Psoas muscle (tissue), 8 donors: Measurements from ENCODE around the gene IGFL2. TPM values are rescaled to one million over a fixed set of nuclear protein-coding genes. Genes with fewer than 3 reads are reported as not detected.
"Not testable (repeated sequence)": the region's sequence is repeated elsewhere in the genome, so short reads cannot be mapped to it uniquely, and the experiment has no call there.

ENCODE experiments used
- ATAC-seq, 4 donors: fragments of 200-7000 bp; cut with Tn5 transposase; one replicate each; pipeline ENCODE4 v1.9.1; 2020; ENCODE audit warnings: moderate library complexity in 3 of 4, mild to moderate bottlenecking in 2 of 4
- DNase-seq, 2 donors: peaks; one replicate each; pipeline ENCODE4 v3.0.0-alpha.2; 2020
- H3K27ac ChIP-seq: fragments of 200-600 bp; one replicate; pipeline ENCODE4 v1.8.0; 2022
- H3K27me3 ChIP-seq, 3 donors: fragments of 200-600 bp in 1 of 3; one replicate each; pipeline versions ENCODE4 v1.6.1 to v1.8.0; 2013 to 2022; ENCODE audit warnings: low read length in 2 of 3, mild to moderate bottlenecking in 2 of 3, moderate library complexity in 1 of 3; ENCODE audit not compliant: insufficient read depth in 3 of 3
- H3K36me3 ChIP-seq, 2 donors: fragments of 200-600 bp in 1 of 2; one replicate each; pipeline versions ENCODE4 v1.6.1 to v1.8.0; 2013 to 2022; ENCODE audit warnings: low read depth in 1 of 2, mild to moderate bottlenecking in 1 of 2, moderate library complexity in 1 of 2; ENCODE audit not compliant: insufficient read depth in 1 of 2
- H3K4me1 ChIP-seq: fragments of 200-600 bp; one replicate; pipeline ENCODE4 v1.8.0; 2022
- H3K4me3 ChIP-seq: fragments of 200-600 bp; one replicate; pipeline ENCODE4 v1.8.0; 2022; ENCODE audit warnings: mild to moderate bottlenecking
- H3K9me3 ChIP-seq: fragments of 200-600 bp; one replicate; pipeline ENCODE4 v1.8.0; 2022
- CTCF ChIP-seq: fragments of 200-600 bp; IDR thresholded peaks from one replicate; pipeline ENCODE4 v1.8.0; 2022; ENCODE audit warnings: antibody characterized with exemption
- WGBS, 3 donors: extraction: QIAGEN DNeasy Blood & Tissue Kit; methylation state at CpG; one replicate each; pipeline versions ENCODE4 v1.1.6 to v1.1.7; 2013; 5-methylcytosine and 5-hydroxymethylcytosine counted together
- intact Hi-C, 2 donors: fragments of 100-400 bp; cut with DNase I; formaldehyde crosslinking; loops; one replicate each; pipeline versions ENCODE4 v1.11.0 to v1.14.2; 2022
- polyA plus RNA-seq, 3 donors: library from polyadenylated mRNA; stranded (reverse); fragments of 200-250 nt; gene quantifications; one replicate each; pipeline ENCODE4 v1.2.3, GENCODE V29; 2013
- total RNA-seq, 4 donors: library from RNA; stranded (reverse); fragmentation: NEBNext Ultra II Directional in 2 of 4; extraction: Animal tissue kit (Norgen Biotek cat#: 25700) in 2 of 4; gene quantifications; one replicate each; pipeline versions ENCODE4 v1.2.1 to v1.2.4, GENCODE V29; 2021 to 2023
- donor health status: healthy with polysubstance abuse.
- donor health status: DM: no; HTN: no; CAD: no; lungs with moderate emphysema.
- donor health status: Bipolar disorder and iron deficiency.
- donor health status: healthy.
- donor health status: DM: yes; HTN: yes; CAD: no.
- donor health status: DM: no; HTN: no; CAD: no.
- donor health status: DM: no; HTN: no; CAD: no.
- donor health status: DM: yes; HTN: yes; CAD: no.

IGFL2 gene
- total and polyA plus RNA-seq, 7 donors, result not detected

- no peak for TF ChIP-seq CTCF
- DNase-seq (no peak), ATAC-seq (no peak)
- 68 to 84% (median 79%) methylated on average over 8 of the region's 8 CpGs for WGBS, 3 donors
- Histone ChIP-seq H3K27me3 (peaks cover 0 to 22% (median 3%) of the 10 kb centered on the region in 3 donors), H3K27ac (no peak overlapping the region), H3K4me1 (no peaks in the 10 kb centered on the region), H3K4me3 (no peak overlapping the region), H3K36me3 (no peaks in the 10 kb centered on the region), H3K9me3 (no peaks in the 10 kb centered on the region)
- intact Hi-C loops, result no loop called here
Measured at GRCh38 chr19:46182476-46182875, 34.4 kb downstream of the IGFL2 start.

- intact Hi-C loops, result loop anchor here in 1 of 2 donors (5.0 kb wide), 1 partner anchor 103 kb away; no protein-coding TSS in a partner anchor
- ATAC-seq, result not testable (repeated sequence)
- WGBS, 3 donors, result 72 to 76% (median 73%) methylated on average over 6 of the region's 6 CpGs
Measured at GRCh38 chr19:46184775-46185710, 37.0 kb downstream of the IGFL2 start.

GRCh38 chr19:46186101-46186716 is 38.2 kb downstream of the IGFL2 start:
- Histone ChIP-seq H3K36me3 (no peaks in the 10 kb centered on the region), H3K27ac (no peak overlapping the region), H3K4me3 (no peak overlapping the region), H3K27me3 (peaks cover 0 to 34% (median 7%) of the 10 kb centered on the region in 3 donors), H3K9me3 (no peaks in the 10 kb centered on the region), H3K4me1 (no peaks in the 10 kb centered on the region)
- intact Hi-C loops, result loop anchor here in 1 of 2 donors (5.0 kb wide), 1 partner anchor 104 kb away; no protein-coding TSS in a partner anchor
- TF ChIP-seq CTCF, result no peak
- WGBS, 3 donors, result 76 to 85% (median 80%) methylated on average over 18 to 20 of the region's 20 CpGs
- DNase-seq, result no peak
- ATAC-seq, result no peak

More at GRCh38 chr19:46184775-46185710, 37.0 kb downstream of the IGFL2 start:
- H3K27me3 ChIP-seq, result peaks cover 0 to 23% (median 5%) of the 10 kb centered on the region in 3 donors
- not testable (repeated sequence) for DNase-seq, H3K4me1 ChIP-seq, H3K27ac ChIP-seq, H3K9me3 ChIP-seq, H3K36me3 ChIP-seq, H3K4me3 ChIP-seq

- Histone ChIP-seq H3K27ac (no peak overlapping the region), H3K4me3 (no peak overlapping the region), H3K9me3 (no peaks in the 10 kb centered on the region), H3K27me3 (peaks cover 0 to 39% (median 7%) of the 10 kb centered on the region in 3 donors), H3K4me1 (no peaks in the 10 kb centered on the region), H3K36me3 (no peaks in the 10 kb centered on the region)
- no peak for TF ChIP-seq CTCF
- ATAC-seq (no peak), DNase-seq (no peak)
- 37 to 50% (median 38%) methylated on average over 5 of the region's 5 CpGs for WGBS, 3 donors
- intact Hi-C loops, result loop anchor here in 1 of 2 donors (5.0 kb wide), 1 partner anchor 104 kb away; no protein-coding TSS in a partner anchor
Measured at GRCh38 chr19:46186717-46187101, 38.7 kb downstream of the IGFL2 start.
